WTC11 (cell line): ENCODE measurements around the gene MYBPHL.

Source experiments
- FOXK1 ChIP-seq: sonication (generic); formaldehyde crosslinking; IDR thresholded peaks from 2 replicates; pipeline ENCODE4 v1.8.0; 2022; ENCODE audit warnings: mild to moderate bottlenecking, moderate library complexity, missing genetic modification reagents
- ZNF263 ChIP-seq: sonication (generic); formaldehyde crosslinking; IDR thresholded peaks from 2 replicates; pipeline ENCODE4 v1.8.1; 2022; ENCODE audit warnings: low read depth, mild to moderate bottlenecking, moderate library complexity, missing genetic modification reagents
- TF ChIP-seq, protein P1 (sequence below): fragments of 200-600 bp; IDR thresholded peaks from 2 replicates; pipeline ENCODE4 v1.8.0; 2022; ENCODE audit warnings: antibody characterized with exemption
- TF ChIP-seq, protein P2 (sequence below): sonication (generic); formaldehyde crosslinking; IDR thresholded peaks from 2 replicates; pipeline ENCODE4 v1.8.0; 2023; ENCODE audit warnings: missing genetic modification reagents

- TF ChIP-seq, protein P1, sequence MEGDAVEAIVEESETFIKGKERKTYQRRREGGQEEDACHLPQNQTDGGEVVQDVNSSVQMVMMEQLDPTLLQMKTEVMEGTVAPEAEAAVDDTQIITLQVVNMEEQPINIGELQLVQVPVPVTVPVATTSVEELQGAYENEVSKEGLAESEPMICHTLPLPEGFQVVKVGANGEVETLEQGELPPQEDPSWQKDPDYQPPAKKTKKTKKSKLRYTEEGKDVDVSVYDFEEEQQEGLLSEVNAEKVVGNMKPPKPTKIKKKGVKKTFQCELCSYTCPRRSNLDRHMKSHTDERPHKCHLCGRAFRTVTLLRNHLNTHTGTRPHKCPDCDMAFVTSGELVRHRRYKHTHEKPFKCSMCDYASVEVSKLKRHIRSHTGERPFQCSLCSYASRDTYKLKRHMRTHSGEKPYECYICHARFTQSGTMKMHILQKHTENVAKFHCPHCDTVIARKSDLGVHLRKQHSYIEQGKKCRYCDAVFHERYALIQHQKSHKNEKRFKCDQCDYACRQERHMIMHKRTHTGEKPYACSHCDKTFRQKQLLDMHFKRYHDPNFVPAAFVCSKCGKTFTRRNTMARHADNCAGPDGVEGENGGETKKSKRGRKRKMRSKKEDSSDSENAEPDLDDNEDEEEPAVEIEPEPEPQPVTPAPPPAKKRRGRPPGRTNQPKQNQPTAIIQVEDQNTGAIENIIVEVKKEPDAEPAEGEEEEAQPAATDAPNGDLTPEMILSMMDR = no peak
- TF ChIP-seq FOXK1 (no peak), ZNF263 (CRISPR knock-in tag) (no peak)
- TF ChIP-seq, protein P2, sequence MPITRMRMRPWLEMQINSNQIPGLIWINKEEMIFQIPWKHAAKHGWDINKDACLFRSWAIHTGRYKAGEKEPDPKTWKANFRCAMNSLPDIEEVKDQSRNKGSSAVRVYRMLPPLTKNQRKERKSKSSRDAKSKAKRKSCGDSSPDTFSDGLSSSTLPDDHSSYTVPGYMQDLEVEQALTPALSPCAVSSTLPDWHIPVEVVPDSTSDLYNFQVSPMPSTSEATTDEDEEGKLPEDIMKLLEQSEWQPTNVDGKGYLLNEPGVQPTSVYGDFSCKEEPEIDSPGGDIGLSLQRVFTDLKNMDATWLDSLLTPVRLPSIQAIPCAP (CRISPR knock-in tag) = no peak
These were observed 12.3 kb downstream of the MYBPHL start for GRCh38 chr1:109294481-109294880.
